Measurements from ENCODE around the gene NECTIN1.

GRCh38 chr11:119676461-119677020 is 52.5 kb downstream of the NECTIN1 start:
- TF ChIP-seq CTCF (IDR thresholded peaks at IDR 0.05; ENCODE audit: low read depth, low read length, poor library complexity, severe bottlenecking): no peak
- no peak for TF ChIP-seq EZH2phosphoT487 (IDR thresholded peaks at IDR 0.05; ENCODE audit: borderline replicate concordance, low read length)

All from DOHH2 (cell line).